NCI-H460 (cell line): ENCODE results near the gene TLR3. TPM values are rescaled to one million over a fixed set of nuclear protein-coding genes. Genes with fewer than 3 reads are reported as not detected.
A peak's percentile ranks its signal among the peaks of the same experiment; 100 is the strongest.
"Not testable (repeated sequence)": the region's sequence is repeated elsewhere in the genome, so short reads cannot be mapped to it uniquely, and the experiment has no call there.

Experiments
- DNase-seq: peaks from one replicate; pipeline ENCODE4 v3.0.0-alpha.2; 2016; ENCODE audit warnings: low read depth; ENCODE audit errors: extremely low read depth
- total RNA-seq: library from RNA; depleted of rRNA; stranded (reverse); fragments of >200 nt; shearing (Covaris generic); gene quantifications from 2 replicates; pipeline ENCODE4 v1.2.3, GENCODE V29; 2014

Gene TLR3
- total RNA-seq, 1 experiment from 2014 or later, result 1.9 TPM

DNA sequence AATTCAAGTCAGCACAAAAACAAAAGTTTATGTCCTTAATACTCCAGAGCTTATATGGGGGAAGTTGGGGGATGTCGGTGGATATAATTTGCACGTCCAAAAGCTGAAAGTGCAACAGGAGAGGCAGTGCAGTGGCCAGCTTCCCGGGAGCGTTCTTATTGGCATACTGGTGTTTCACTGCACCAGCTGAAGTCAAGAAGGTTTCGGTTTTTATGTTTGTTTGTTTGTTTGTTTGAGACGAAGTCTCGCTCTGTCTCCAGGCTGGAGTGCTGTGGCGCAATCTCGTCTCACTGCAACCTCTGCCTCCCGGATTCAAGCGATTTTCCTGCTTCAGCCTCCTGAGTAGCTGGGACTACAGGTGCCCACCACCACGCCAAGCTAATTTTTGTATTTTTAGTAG is 28.6 kb upstream of the TLR3 start:
- DNase-seq, result no peak

DNA sequence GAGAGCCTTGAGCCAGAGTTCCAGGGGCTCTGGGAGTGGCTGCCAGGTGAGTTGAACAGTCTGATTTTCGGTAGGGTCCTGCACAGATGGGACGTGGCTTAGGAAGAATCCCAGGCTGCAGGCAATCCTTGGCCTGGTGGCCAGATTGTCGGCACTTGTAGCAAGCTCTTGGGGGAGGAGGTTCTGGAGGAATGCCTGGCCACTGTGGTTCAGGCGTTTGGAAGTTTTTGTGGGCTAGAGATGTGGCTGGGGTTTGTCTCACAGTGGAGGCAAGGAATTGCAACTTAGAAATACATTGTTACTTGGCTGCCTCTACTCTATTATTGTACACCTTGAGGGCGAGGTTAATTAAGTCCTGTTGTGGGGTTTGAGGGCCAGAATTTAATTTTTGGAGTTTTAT is 21.5 kb upstream of the TLR3 start:
- DNase-seq, result not testable (repeated sequence)

DNA sequence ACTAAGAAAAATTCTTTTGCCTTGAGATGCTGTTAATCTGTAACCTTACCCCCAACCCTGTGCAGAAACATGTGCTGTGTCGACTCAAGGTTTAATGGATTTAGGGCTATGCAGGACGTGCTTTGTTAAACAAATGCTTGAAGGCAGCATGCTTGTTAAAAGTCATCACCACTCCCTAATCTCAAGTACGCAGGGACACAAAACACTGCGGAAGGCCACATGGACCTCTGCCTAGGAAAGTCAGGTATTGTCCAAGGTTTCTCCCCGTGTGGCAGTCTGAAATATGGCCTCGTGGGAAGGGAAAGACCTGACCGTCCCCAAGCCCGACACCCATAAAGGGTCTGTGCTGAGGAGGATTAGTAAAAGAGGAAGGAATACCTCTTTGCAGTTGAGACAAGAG is 18.8 kb upstream of the TLR3 start:
- DNase-seq, result not testable (repeated sequence)

DNA sequence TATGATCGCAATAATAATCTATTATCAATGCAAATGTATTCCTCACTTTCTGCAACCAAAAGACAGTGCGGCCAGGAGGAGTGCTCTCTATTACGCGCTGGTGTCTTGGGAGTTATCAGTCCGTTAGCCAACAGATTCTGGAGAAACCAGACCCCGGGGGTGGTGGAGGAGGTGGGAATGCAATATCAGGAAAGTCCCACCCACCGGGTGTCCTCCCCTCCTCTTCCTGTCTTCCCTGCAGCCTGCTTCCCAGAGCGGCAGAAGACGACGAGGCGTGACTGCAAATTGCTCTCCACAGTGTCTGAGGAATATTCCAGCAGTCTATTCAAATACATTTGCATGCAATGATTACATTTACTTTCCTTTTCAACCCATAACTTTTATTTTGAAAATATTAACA is 17.9 kb upstream of the TLR3 start:
- no peak for DNase-seq

DNA sequence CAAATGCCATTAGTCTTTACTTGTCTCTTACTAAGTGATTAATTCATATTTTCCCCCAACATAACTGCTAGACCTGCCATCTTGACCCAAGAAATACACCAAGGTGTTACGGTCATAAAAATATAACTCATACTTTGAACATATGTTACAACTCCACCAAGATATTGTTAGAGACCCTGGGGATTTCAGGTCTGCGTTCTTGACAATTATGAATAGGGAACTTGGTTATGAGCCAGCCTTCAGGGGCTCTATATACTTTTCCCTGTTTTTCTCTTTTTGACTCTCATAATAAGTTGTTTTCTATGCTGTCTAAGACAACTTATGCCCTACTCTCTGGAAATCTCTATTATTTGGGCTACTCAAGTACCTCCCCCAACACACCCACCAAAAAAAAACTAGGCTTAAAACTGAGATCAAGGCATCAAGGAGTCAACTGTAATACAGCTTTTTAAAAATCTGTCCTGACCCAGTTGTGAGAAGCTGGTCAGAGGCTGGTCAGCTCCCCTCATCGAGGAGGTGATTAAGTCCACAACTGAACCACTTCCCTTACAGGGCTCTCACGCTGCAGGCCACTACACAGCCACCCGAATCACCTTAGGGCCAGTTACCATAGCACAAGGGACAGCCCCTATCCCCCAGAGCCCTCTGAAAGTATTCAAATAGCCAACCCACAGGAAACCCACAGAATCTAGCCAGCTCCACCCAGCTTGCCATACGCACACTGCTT is 10.5 kb upstream of the TLR3 start:
- no peak for DNase-seq

DNA sequence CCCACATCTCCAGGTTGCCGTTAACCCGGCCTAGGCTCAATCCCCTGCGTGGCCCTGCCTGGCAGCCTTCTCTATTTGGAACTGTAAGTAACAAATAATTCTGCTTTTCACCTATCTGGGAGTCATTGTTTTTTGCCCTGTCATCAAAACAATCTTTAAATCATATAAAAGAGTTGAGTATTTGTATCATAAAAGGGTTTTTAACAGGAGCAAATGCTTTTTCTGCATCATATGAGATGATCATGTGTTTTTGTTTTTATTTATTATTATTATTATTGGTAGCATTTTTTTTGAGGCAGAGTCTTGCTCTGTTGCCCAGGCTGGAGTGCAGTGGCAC is 10.0 kb upstream of the TLR3 start:
- DNase-seq, result no peak

DNA sequence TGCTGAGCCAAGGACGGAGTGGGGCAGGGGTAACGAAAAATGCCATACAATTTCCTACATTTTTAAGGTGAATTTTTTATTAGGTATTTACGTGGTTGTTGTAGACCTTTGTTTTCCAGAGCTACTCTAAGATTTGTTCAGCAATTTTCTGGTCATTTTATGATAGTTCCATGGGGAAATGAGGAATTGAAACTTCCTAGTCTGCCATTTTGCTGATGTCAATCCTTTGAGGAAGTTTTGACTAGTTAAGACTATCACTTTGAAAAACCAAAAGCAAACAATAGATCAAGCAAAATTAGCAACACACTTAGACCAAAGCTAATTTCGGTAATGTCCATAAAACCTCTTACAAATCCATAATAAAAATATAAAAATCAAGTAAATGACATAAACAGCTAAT is 7.0 kb upstream of the TLR3 start:
- DNase-seq, result no peak

DNA sequence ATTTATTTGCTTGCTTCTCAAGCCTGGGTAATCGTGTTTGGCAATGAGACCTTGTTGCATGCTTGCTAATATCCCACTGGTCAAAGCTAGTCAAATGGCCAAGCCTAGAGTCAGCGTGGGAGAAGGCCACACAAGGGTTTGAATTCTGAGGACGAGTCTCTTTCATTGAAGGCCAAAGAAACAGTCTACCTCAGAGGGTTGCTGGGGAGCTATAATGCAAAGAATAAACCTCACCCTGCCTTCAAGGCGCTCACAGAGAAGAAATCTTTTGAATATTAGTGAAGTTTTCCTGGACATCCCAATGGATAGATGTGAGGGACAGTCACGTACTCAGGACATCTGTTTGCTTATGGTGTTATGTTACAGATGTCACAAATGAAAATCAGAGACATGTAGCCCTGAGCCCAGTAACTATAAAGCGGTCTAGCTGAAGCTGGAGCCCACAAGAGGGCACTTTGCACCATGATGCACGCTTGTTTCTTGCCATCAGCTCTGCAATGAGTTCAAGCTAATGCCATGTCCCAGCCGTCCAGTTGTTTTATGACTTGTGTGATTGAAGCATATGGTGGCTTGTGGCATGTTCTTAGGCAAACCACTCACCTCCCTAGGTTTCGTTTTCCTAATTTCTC is 1.1 kb upstream of the TLR3 start:
- peak; percentile 58 for DNase-seq

DNA sequence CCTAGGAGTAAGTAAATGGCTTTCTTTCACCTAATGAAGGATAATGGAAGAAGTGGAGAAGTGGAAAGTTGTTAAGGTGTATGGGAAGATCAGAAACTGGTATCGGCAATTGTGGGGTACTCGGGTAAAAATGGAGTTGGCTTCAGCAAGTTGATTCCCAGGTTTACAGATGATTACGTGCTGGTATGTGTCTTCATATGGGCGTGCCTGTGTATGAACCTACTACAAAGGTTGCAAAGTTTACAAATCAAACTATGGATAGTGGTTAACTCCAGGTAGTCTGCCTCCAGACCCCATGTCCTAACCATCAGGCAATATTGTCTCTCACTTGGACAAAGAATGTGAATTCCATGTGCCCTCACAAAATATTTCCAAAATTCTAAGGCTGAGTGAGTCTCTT is 773 bp downstream of the TLR3 start:
- DNase-seq, result no peak

DNA sequence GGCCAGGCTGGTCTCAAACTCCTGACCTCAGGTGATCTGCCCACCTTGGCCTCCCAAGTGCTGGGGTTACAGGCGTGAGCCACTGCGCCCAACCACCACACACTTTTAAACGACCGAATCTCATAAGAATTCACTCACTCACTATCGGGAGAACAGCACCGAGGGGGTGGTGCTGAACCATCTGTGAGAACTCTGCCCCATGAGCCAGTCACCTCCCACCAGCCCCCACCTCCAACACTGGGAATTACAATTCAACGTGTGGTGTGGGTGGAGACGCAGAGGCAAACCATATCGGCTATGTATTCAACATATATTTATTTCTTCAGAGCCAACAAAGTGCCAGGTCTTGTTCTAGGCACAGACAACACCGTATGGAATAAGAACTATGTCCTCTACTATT is 3.6 kb downstream of the TLR3 start:
- no peak for DNase-seq

DNA sequence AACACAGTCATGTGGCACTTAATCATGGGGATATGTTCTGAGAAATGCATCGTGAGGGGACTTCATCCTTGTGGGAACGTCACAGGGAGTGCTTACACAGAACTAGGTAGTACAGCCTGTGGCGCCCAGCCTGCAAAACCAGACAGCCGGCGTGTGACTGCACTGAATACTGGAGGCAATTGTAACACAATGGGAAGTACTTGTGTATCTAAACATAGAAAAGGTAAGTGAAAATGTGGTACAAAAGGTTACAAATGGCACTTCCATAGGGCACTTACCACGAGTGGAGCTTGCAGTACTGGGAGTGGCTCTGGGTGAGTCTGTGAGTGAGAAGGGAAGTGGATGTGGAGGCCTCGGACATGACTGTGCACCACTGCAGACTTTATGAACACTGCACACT is 5.2 kb downstream of the TLR3 start:
- DNase-seq, result no peak

DNA sequence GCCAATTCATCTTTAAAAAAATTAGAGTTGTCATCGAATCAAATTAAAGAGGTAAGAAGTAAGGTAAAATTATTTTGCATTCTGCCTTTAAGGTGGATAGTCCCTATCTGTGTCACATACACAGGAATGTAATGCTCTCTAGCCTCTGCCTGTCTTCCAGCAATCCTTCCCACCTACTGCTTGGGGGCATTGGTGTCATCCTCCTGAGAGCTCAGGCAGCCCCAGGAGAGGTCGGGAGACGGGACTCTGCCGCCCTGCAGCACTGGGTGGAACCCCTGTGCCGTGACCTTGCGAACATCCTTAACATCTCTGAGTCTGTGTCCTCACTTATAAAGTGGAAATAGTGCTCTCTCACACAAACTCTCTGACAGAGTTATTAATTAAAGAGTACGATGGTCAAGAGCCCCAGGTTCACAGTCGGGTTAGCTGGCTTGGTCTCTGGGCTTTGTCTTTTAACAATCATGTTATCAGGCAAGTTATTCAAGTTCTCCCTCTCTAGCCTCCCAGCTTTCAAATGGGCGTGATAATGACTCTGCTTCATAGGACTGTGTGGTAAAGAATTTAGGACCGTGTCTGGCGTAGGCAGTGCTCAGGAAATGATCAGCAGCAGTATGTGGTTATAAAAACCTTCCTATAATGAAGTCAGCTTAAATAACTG is 10.2 kb downstream of the TLR3 start:
- no peak for DNase-seq

DNA sequence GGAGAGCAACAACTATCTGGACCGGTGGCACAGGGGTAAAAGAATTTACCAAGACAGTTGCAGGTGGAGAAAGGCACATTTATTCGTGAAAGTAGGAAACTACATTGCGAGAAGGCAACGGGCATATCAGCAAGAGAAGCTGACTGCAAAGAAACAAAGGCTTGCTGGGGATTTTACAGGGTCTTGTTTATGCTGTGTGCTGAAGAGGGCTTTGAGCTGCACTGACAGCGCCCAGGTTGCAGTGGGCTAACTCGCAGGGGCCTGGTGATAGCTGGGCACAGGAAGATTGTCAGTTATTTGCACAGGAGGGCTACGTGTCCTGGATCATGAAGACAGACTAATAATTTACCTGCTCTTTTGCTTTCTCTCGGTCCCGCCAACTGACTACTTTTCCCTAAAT is 10.7 kb downstream of the TLR3 start:
- DNase-seq, result no peak

DNA sequence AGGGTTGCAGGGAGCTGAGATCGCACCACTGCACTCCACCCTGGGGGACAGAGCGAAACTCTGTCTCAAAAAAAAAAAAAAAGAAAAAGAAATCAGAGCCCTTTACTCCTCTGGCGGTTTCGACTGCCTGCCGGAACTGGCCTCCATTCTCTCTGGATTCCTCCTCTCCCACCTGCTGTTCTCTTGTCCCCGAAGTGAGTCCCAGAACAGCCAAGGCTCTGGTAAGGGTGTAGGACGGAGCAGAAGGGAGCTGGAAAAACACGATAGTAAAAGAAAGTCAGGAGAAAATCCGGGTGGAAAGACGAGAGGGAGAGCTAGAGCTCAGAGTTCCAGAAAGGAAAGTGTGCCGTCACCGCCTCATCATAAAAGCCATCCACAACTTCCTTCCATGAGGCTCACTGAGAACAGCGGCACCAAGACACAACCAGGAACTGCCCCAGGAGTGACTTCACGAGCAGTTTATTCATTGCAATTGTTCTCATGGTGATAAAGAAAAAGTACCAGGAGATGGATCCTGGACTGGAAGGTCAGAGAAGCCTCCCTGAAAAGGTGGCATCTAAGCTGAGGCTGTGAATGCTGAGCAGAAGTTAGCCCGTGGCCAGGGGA is 12.3 kb downstream of the TLR3 start:
- no peak for DNase-seq

DNA sequence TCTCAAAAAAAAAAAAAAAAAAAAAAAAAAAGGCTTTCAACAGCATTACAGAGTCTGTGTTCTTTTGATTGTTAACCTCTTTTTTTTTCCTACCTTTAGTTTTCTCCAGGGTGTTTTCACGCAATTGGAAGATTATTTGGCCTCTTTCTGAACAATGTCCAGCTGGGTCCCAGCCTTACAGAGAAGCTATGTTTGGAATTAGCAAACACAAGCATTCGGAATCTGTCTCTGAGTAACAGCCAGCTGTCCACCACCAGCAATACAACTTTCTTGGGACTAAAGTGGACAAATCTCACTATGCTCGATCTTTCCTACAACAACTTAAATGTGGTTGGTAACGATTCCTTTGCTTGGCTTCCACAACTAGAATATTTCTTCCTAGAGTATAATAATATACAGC is 13.3 kb downstream of the TLR3 start:
- DNase-seq, result no peak

DNA sequence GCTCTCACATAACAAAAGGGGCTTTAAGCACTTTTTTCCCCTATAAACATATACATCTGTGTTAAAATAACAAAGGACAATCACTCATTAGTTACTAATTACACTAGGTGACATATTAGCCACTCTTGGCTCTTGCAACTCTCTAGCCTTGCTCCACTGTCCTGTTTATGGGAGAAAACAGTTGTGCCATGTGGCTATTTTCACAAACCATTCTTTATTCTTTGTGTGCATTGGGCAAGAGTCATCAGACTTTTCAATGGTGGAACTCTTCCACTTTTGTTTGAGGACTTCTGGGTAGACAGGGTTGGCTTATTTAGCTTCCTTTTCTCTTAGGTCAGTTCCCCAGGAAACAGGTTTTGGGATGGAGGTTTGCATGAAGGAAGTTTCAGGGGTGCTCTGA is 19.6 kb downstream of the TLR3 start:
- no peak for DNase-seq

DNA sequence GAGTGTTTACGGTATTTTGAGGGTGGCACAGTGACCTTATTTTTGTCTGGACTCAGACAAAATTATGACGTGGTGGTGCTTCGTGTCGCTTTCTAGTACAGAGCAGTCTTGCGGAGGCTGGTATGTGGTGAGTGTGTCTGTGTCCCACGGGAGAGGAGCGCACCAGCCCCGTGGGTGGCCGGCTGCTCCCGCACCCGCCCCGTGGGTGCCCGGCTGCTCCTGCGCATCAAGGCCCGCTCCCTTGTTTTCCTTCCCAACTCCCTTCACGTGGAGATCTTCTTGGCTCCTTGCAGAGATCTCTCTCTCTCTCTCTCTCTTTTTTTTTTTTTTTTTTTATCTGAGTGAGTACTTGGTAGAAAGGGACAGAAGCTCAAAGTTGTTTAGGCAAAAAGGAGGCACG is 23.3 kb downstream of the TLR3 start:
- DNase-seq, result no peak

DNA sequence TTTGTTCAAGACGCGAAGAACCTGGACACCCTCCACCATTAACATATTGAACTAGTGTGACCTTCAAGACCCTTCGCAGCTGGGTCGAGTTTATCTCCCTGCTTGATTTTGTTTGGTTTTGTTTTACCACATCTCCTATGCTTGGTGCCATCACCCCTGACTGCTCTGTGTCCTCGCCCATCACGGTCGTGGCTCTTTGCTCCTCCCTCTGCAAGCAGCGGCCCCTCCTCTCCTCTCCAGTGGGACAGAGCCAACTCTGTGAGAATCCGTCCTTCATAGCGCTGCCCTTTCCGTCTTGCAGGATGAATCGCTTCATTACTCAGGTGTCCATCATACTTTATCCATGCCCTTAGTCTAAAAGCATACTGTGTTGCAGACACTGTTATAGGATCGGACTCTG is 26.4 kb downstream of the TLR3 start:
- DNase-seq, result no peak

DNA sequence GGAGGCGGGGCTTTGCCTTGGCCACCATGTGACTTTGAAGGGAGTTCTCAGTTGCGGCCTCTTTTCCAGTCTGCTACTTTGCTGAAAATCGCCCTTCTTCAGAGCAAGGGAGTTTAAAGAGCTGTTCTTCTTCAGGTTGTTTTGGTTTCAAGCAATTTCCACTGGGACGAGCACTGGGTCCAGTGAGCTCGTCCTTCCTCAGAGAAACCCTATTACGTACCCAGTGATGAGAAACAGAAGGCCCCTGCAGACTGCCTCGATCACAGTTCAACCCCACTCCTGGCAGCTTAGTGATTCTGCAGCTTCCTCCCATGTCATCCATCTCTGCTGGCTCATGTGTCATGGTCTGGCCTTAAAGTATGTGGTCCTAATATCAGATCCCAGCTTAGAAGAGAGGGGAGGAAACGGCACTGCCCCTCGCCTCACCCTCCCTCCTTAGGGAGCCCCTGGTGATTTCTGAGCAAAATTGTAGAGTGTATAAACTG is 27.8 kb downstream of the TLR3 start:
- no peak for DNase-seq

DNA sequence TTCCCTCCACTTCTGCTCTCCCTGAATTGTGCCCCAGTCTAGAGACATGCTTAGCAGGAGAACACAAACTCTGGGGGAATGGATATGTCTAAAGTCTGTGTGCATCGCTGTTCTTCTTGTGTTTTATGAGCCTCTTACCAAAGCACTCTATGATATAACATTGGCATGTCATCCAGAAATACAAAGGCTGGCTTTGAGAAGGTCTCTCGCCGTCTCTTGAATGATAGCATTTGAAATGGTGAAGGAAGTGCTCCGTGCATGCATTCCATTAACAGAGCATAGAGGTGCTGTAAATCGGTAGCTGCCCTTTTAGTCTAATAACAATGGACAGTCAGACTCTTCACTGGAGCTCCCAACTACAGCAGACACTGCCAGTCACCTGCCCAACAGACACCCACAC is 28.4 kb downstream of the TLR3 start:
- no peak for DNase-seq

DNA sequence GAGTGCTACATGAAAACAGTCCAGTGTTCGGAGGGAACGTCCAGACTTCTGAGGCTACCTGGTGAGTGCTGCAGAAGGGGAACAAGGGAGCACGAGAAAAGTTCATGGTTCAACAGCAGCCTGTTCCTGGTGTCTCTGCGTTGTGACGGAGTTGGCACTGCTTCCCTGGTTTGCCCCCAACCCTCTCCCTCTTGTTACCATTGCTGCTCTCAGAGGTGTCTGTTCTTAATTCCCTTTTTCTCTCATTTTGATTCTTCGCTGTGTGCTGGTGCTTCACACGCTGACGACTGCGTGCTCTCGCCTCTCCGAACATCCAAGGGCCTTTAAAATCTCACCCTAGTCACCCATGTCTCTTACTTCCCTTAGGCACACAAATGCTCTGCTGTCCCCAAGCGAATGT is 34.0 kb downstream of the TLR3 start:
- DNase-seq, result no peak
